Karpas-422 (cell line): Measurements from ENCODE around the gene MPZL2. TPM values are rescaled to one million over a fixed set of nuclear protein-coding genes. Genes with fewer than 3 reads are reported as not detected.

Experiments used
- DNase-seq: peaks from one replicate; pipeline ENCODE4 v3.0.0-alpha.2; 2015
- H2AFZ ChIP-seq: fragments of 200-600 bp; sonication (generic); 2 replicates; pipeline ENCODE4 v1.6.1; 2014; ENCODE audit warnings: antibody characterized with exemption, low read length, mixed read lengths
- H3K27ac ChIP-seq: fragments of 200-600 bp; sonication (generic); 2 replicates; pipeline ENCODE4 v1.5.1; 2014; ENCODE audit warnings: mild to moderate bottlenecking, low read length, moderate library complexity
- H3K27me3 ChIP-seq: fragments of 200-600 bp; sonication (generic); 2 replicates; pipeline ENCODE4 v1.6.1; 2014; ENCODE audit warnings: low read length, mixed read lengths
- H3K36me3 ChIP-seq: fragments of 200-600 bp; sonication (generic); 2 replicates; pipeline ENCODE4 v1.6.1; 2014; ENCODE audit warnings: low read length, mixed read lengths; ENCODE audit not compliant: insufficient read depth
- H3K4me1 ChIP-seq: fragments of 200-600 bp; sonication (generic); 2 replicates; pipeline ENCODE4 v1.6.1; 2014; ENCODE audit warnings: mild to moderate bottlenecking, low read length, mixed read lengths
- H3K4me2 ChIP-seq: fragments of 200-600 bp; sonication (generic); 2 replicates; pipeline ENCODE4 v1.6.1; 2014; ENCODE audit warnings: low read length, low read depth, mild to moderate bottlenecking; ENCODE audit not compliant: poor library complexity, severe bottlenecking
- H3K4me3 ChIP-seq: fragments of 200-600 bp; sonication (generic); 2 replicates; pipeline ENCODE4 v1.5.1; 2014; ENCODE audit warnings: mild to moderate bottlenecking, antibody characterized with exemption, low read length, mixed read lengths
- H3K79me2 ChIP-seq: fragments of 200-600 bp; sonication (generic); 2 replicates; pipeline ENCODE4 v1.6.1; 2014; ENCODE audit warnings: mild to moderate bottlenecking, low read length, mixed read lengths
- H3K9ac ChIP-seq: fragments of 200-600 bp; sonication (generic); 2 replicates; pipeline ENCODE4 v1.6.0; 2014; ENCODE audit warnings: low read length
- H3K9me2 ChIP-seq: fragments of 200-600 bp; sonication (generic), shearing (Covaris generic); replicated peaks from 2 replicates; pipeline ENCODE4 v1.6.0; 2014; ENCODE audit warnings: mild to moderate bottlenecking, low read length, moderate library complexity; ENCODE audit not compliant: insufficient read depth
- H3K9me3 ChIP-seq: fragments of 300-700, 200-600 bp; sonication (generic); 2 replicates; pipeline ENCODE4 v1.6.1; 2014; ENCODE audit warnings: low read length, mixed read lengths
- H4K20me1 ChIP-seq: fragments of 200-600 bp; sonication (generic); 2 replicates; pipeline ENCODE4 v1.6.1; 2014; ENCODE audit warnings: mild to moderate bottlenecking, antibody characterized with exemption, low read length, low read depth; ENCODE audit not compliant: insufficient read depth
- total RNA-seq: library from RNA; depleted of rRNA; stranded (reverse); fragments of >200 nt; shearing (Covaris generic); gene quantifications from 2 replicates; pipeline ENCODE4 v1.2.3, GENCODE V29; 2014; ENCODE audit warnings: low replicate concordance

Gene MPZL2
- total RNA-seq, 1 experiment from 2014 or later, result not detected

DNA sequence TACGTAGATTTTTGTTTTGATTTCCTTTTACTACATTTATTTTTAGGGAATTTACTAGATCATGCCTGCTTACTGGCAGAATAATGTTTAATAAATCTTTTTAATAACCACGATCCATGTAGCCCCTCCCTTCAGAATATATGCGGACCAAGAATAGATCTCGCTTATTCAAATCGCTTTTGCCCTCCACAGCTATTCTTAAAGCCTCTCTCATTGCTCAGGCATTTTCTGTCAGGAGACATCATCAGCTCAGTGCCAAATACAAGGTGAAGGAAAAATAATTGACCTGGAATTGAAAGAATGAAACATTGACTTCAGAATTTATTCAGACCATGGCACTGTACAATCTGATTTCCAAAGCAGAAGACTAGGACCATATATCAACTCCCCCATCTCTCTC lies 29.3 kb downstream of the MPZL2 start:
- no peaks in the 10 kb centered on the region for H3K27me3 ChIP-seq
- H4K20me1 ChIP-seq, result no peaks in the 10 kb centered on the region
- H3K27ac ChIP-seq, result peak overlapping the region; percentile 45; the same call in 1 of the 2 replicates
- H3K4me3 ChIP-seq, result no peak overlapping the region
- DNase-seq, result no peak
- H3K9ac ChIP-seq, result no peak overlapping the region
- no peaks in the 10 kb centered on the region for H3K9me2 ChIP-seq
- H3K79me2 ChIP-seq, result no peaks in the 10 kb centered on the region
- H3K36me3 ChIP-seq, result no peaks in the 10 kb centered on the region
- H3K4me1 ChIP-seq, result peaks cover 28% of the 10 kb centered on the region
- peak overlapping the region; percentile 19 for H3K4me2 ChIP-seq
- no peaks in the 10 kb centered on the region for H3K9me3 ChIP-seq
- no peak overlapping the region for H2AFZ ChIP-seq

DNA sequence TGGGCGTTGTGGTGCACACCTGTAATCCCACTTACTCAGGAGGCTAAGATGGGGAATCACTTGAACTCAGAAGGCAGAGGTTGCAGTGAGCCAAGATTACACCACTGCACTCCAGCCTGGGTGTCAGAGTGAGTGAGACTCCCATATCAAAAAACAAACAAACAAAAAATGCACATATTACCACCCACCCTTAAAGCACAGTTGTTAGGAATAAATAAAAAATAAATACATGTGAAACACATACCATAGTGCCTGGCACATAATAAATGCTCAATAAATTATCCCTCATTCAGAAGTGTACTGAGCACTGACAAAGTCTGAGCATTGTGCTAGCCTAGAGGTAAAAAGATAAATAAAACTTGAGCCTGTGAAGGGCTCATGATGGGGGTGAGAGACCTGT lies 30.2 kb downstream of the MPZL2 start:
- H3K4me1 ChIP-seq, result peaks cover 38% of the 10 kb centered on the region
- DNase-seq, result no peak
- no peak overlapping the region for H3K4me3 ChIP-seq
- no peak overlapping the region for H3K4me2 ChIP-seq
- no peaks in the 10 kb centered on the region for H3K9me3 ChIP-seq
- H3K36me3 ChIP-seq, result no peaks in the 10 kb centered on the region
- no peaks in the 10 kb centered on the region for H4K20me1 ChIP-seq
- H3K9me2 ChIP-seq, result no peaks in the 10 kb centered on the region
- H2AFZ ChIP-seq, result no peak overlapping the region
- no peaks in the 10 kb centered on the region for H3K27me3 ChIP-seq
- H3K27ac ChIP-seq, result no peak overlapping the region
- H3K9ac ChIP-seq, result no peak overlapping the region
- H3K79me2 ChIP-seq, result no peaks in the 10 kb centered on the region

DNA sequence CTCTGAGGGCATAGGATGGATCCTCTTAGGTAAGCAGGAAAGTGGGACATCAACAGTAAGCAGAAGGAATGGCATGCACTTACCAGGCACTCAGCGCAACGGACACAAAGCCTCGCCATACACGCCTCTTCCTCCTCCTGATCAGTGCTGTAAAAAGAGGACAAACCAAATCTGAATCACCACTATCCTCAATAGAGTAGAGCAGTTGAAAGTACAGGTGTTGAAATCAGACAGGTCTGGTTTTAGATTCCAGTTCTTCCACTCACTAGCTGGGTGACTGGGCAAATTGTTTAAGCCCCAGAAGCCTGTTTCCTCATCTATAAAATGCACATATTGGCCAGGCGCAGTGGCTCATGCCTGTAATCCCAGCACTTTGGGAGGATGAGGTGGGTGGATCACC lies 30.7 kb downstream of the MPZL2 start:
- no peak overlapping the region for H3K27ac ChIP-seq
- no peak overlapping the region for H2AFZ ChIP-seq
- no peak for DNase-seq
- H3K27me3 ChIP-seq, result no peaks in the 10 kb centered on the region
- H3K79me2 ChIP-seq, result no peaks in the 10 kb centered on the region
- no peaks in the 10 kb centered on the region for H3K9me2 ChIP-seq
- no peak overlapping the region for H3K4me3 ChIP-seq
- no peak overlapping the region for H3K9ac ChIP-seq
- no peaks in the 10 kb centered on the region for H3K36me3 ChIP-seq
- no peaks in the 10 kb centered on the region for H4K20me1 ChIP-seq
- H3K9me3 ChIP-seq, result no peaks in the 10 kb centered on the region
- no peak overlapping the region for H3K4me2 ChIP-seq
- peaks cover 41% of the 10 kb centered on the region for H3K4me1 ChIP-seq

DNA sequence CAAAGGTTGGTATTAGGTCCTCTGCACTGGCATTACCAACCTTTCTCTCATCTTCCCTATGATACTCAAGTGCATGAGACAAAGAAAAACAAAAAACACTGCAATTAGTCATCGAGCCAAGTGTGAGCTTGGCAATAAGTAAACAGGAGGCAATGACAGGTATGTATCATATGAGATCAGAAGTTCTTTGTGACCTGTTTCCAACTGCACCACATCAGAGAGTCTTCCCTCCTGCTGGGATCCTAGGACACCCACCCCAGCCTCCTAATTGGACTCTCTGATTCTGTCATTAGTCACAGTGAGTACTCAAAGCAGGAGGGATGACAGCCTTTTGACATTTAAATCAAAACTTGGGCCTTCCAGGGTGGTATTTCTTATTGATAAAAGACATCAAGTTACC lies 31.4 kb downstream of the MPZL2 start:
- Histone ChIP-seq H3K36me3 (no peaks in the 10 kb centered on the region), H2AFZ (no peak overlapping the region), H4K20me1 (no peaks in the 10 kb centered on the region), H3K79me2 (no peaks in the 10 kb centered on the region), H3K9me3 (no peaks in the 10 kb centered on the region), H3K9me2 (no peaks in the 10 kb centered on the region), H3K27me3 (no peaks in the 10 kb centered on the region), H3K4me2 (no peak overlapping the region), H3K9ac (no peak overlapping the region), H3K27ac (no peak overlapping the region), H3K4me3 (no peak overlapping the region), H3K4me1 (peaks cover 45% of the 10 kb centered on the region)
- DNase-seq, result no peak

DNA sequence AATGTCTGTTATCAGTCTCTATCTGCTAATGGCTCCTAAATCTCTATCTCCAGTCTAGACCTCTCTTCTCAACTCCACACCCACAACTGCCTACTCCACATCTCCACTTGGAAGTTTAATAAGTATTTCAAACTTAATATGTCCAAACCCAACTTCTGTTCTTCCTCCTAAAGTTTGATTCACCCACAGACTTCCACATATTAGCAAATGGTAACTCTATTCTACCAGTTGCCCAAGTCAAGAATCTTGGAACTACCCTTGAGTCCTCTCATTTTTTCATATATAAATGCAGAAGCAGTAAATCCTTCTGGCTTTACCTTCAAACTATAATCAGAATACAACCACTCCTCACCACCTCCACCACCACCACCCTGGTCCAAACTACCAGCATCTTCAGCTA lies 32.6 kb downstream of the MPZL2 start:
- Histone ChIP-seq H3K9me3 (no peaks in the 10 kb centered on the region), H3K36me3 (no peaks in the 10 kb centered on the region), H2AFZ (no peak overlapping the region), H3K27me3 (no peaks in the 10 kb centered on the region), H3K79me2 (no peaks in the 10 kb centered on the region), H3K9ac (no peak overlapping the region), H3K4me1 (peaks cover 51% of the 10 kb centered on the region), H3K4me3 (no peak overlapping the region), H4K20me1 (no peaks in the 10 kb centered on the region), H3K9me2 (no peaks in the 10 kb centered on the region), H3K27ac (0 out of 2 replicates have a peak overlapping the region, but pooled peaks have one; percentile 22), H3K4me2 (no peak overlapping the region)
- no peak for DNase-seq

DNA sequence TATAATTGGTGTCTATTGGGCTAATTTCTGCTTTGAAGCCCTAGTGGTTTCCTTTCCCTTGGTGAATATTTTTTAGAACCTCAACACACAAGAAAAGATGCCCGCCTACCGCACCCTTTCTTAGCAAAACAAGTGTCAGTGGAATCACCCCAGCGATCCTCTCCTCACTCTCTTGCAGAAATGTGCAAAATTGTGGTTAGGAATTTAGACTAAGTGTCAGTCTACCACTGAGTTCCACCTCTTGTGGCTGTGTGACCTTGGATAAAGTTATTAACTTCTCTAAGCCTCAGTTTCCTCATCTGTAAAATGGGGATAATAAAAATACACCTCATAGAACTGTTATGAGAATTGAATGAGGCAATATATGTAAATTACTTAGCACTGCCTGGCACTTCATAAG lies 34.0 kb downstream of the MPZL2 start:
- H3K4me2 ChIP-seq, result no peak overlapping the region
- no peak overlapping the region for H2AFZ ChIP-seq
- no peak overlapping the region for H3K9ac ChIP-seq
- DNase-seq, result no peak
- H3K27me3 ChIP-seq, result no peaks in the 10 kb centered on the region
- H3K27ac ChIP-seq, result peak overlapping the region; percentile 99
- H4K20me1 ChIP-seq, result no peaks in the 10 kb centered on the region
- H3K4me1 ChIP-seq, result peaks cover 54% of the 10 kb centered on the region
- no peak overlapping the region for H3K4me3 ChIP-seq
- peaks cover 9% of the 10 kb centered on the region for H3K36me3 ChIP-seq
- H3K9me3 ChIP-seq, result peaks cover 5% of the 10 kb centered on the region; the same call in 1 of the 2 replicates
- H3K9me2 ChIP-seq, result no peaks in the 10 kb centered on the region
- no peaks in the 10 kb centered on the region for H3K79me2 ChIP-seq

DNA sequence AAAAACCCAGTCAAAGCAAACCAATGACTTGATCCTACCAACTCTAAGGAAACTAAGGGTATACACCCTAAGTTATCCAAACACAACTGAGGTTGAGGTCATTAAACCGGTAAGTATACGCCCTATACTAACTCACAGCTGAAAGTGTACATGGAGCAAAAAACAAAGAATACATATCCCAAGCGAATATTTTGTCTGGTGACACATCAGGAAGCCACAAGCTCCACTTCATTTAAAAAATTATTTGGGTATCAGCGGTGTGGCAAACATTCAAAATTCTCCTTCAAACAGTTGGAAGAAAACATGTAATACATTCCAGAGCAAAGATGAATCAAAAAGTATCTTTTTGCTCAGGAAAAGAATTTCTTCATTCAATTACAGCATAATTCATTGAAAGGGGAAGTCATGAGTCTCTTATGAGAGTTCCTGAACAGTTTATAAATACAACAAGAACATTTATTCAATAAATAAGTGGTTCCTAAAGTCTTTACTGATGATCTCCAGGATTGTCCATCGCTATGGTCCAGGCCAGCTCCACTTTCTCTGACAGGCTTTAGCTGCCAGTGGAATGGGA lies 34.7 kb downstream of the MPZL2 start:
- Histone ChIP-seq H2AFZ (no peak overlapping the region), H3K4me1 (peaks cover 54% of the 10 kb centered on the region), H3K4me2 (no peak overlapping the region), H3K79me2 (no peaks in the 10 kb centered on the region), H3K9me3 (peaks cover 5% of the 10 kb centered on the region; the same call in 1 of the 2 replicates), H3K27ac (peak overlapping the region; percentile 99), H3K27me3 (no peaks in the 10 kb centered on the region), H4K20me1 (no peaks in the 10 kb centered on the region), H3K9me2 (no peaks in the 10 kb centered on the region), H3K4me3 (no peak overlapping the region), H3K36me3 (peaks cover 9% of the 10 kb centered on the region), H3K9ac (no peak overlapping the region)
- DNase-seq, result no peak

DNA sequence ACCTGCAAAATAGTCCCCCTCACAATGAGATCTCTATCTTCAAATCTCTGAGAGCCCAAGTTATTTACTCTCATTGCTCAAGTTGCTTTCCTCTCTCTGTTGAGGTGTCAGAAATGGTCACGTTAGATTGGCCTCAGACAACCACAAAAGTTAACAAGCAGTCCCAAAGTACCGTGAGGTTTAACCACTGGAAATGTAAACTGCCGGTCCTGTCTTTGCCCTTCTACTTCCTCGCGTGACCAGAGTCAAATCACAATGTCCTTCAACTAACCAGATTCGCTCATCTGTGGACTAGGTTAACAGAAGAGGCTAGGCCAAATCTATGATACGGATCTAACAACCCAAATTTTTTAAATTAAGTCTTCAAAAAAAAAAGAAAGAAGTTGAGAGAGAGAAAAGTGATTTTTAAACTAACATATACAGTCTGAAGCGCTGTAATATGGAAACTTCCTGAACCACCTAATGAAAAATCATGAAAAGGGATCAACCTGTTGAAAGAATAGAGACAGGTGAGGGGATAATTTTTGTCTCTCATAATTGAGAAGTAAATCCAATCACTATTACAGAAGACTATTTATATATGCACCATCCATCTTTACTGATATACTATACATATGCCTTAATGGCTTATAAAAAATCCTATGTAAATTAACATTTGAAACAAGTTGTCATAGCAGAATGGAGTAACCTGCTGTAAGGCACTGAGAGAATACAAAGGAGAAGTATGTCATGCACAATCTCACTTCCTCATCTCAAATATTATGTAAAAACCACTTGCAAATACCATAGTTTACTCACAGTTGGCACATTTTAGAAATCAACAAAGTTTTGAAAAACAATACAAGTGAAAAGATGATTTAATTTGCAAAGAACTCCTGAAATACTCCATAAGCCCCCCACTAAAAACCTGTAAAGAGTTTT lies 36.0 kb downstream of the MPZL2 start:
- peaks cover 9% of the 10 kb centered on the region for H3K36me3 ChIP-seq
- H3K4me1 ChIP-seq, result peaks cover 67% of the 10 kb centered on the region

More for the DNA sequence above, 36.0 kb downstream of the MPZL2 start:
- H3K4me3 ChIP-seq, result peak overlapping the region; percentile 23; the same call in 1 of the 2 replicates
- H3K79me2 ChIP-seq, result no peaks in the 10 kb centered on the region
- H3K9me2 ChIP-seq, result no peaks in the 10 kb centered on the region
- no peaks in the 10 kb centered on the region for H4K20me1 ChIP-seq
- peak; percentile 80 for DNase-seq
- H3K9me3 ChIP-seq, result peaks cover 5% of the 10 kb centered on the region; the same call in 1 of the 2 replicates
- H3K4me2 ChIP-seq, result peak overlapping the region; percentile 65
- peak overlapping the region; percentile 58 for H3K9ac ChIP-seq
- H3K27me3 ChIP-seq, result no peaks in the 10 kb centered on the region
- H2AFZ ChIP-seq, result no peak overlapping the region
- peak overlapping the region; percentile 99 for H3K27ac ChIP-seq
